ENCODE data around the gene ARHGEF25. TPM values are rescaled to one million over a fixed set of nuclear protein-coding genes. Genes with fewer than 3 reads are reported as not detected.

ARHGEF25 gene
- total RNA-seq, 4 donors from 2014 or later: 14.7 to 28.8 (median 20.0) TPM

GRCh38 chr12:57623811-57624390 is 12.7 kb downstream of the ARHGEF25 start:
- DNase-seq (ENCODE audit: low spot score): no peak
- ATAC-seq (ENCODE audit: low FRiP score): no peak
- TF ChIP-seq CTCF (IDR thresholded peaks at IDR 0.05): no peak

GRCh38 chr12:57624441-57625220 is 13.4 kb downstream of the ARHGEF25 start:
- ATAC-seq (ENCODE audit: low FRiP score) (no peak), DNase-seq (ENCODE audit: low spot score) (no peak)
- no peak for TF ChIP-seq CTCF (IDR thresholded peaks at IDR 0.05)

GRCh38 chr12:57625261-57626032 is 14.2 kb downstream of the ARHGEF25 start:
- DNase-seq (ENCODE audit: low spot score) (no peak), ATAC-seq (ENCODE audit: low FRiP score) (no peak)
- no peak for TF ChIP-seq CTCF (IDR thresholded peaks at IDR 0.05)

- no peak for TF ChIP-seq CTCF (IDR thresholded peaks at IDR 0.05)
- no peak for ATAC-seq (ENCODE audit: low FRiP score)
- DNase-seq (ENCODE audit: low spot score): no peak
Observed at GRCh38 chr12:57626111-57626920, 15.1 kb downstream of the ARHGEF25 start.

- DNase-seq (ENCODE audit: low spot score) (no peak), ATAC-seq (ENCODE audit: low FRiP score) (no peak)
- TF ChIP-seq CTCF (IDR thresholded peaks at IDR 0.05): no peak
Observed at GRCh38 chr12:57626921-57627445, 15.7 kb downstream of the ARHGEF25 start.

GRCh38 chr12:57627501-57628279 is 16.5 kb downstream of the ARHGEF25 start:
- no peak for DNase-seq (ENCODE audit: low spot score)

More at GRCh38 chr12:57627501-57628279, 16.5 kb downstream of the ARHGEF25 start:
- ATAC-seq (ENCODE audit: low FRiP score): no peak
- TF ChIP-seq CTCF (IDR thresholded peaks at IDR 0.05): no peak

All from omental fat pad (tissue), 4 donors.